ENCODE results near the gene RNU2-1.
"Not testable (repeated sequence)": the region's sequence is repeated elsewhere in the genome, so short reads cannot be mapped to it uniquely, and the experiment has no call there.

The RNU2-1 gene

DNA sequence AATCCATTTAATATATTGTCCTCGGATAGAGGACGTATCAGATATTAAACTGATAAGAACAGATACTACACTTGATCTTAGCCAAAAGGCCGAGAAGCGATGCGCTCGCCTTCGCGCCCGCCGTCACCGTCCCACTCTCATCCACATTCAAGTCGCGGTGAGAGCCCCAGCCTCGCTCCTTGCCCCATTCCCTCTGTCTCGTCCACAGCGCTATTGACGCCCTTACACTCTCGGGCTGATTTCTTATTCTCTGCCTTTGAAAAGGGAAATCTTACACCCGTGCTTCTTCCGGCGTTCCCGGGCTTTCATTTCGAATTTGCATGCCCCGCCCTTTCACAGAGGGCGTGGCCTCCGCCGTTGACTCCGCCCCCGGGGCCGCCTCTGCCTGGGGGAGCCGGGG, at the start of gene RNU2-1:
TSS of gene RNU2-1 (minus strand) at position 101 of the 400 bp plus-strand sequence.
- H3K27ac ChIP-seq, result not testable (repeated sequence)

- H3K27ac ChIP-seq, result not testable (repeated sequence)
These were observed 39.1 kb upstream of the RNU2-1 start for GRCh38 chr17:43272914-43273313.

DNA sequence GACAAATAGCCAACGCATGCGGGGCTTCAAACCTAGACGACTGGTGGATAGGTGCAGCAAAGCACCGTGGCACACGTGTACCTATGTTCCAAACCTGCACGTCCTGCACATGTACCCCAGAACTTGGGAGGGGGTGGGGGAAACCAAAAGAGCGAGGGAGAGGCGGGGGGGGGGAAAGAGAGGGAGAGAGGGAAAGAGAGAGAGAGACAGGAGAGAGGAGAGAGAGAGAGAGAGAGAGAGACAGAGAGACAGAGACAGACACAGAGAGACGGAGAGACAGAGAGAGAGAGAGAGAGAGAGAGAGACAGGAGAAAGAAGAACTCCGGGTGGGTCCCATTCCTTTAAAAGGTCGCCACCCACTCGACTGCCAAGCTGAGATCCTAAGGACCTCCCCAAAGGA, 38.7 kb upstream of the RNU2-1 start:
- not testable (repeated sequence) for H3K27ac ChIP-seq

- H3K27ac ChIP-seq, result not testable (repeated sequence)
These were observed 37.1 kb upstream of the RNU2-1 start for GRCh38 chr17:43270552-43271504.

DNA sequence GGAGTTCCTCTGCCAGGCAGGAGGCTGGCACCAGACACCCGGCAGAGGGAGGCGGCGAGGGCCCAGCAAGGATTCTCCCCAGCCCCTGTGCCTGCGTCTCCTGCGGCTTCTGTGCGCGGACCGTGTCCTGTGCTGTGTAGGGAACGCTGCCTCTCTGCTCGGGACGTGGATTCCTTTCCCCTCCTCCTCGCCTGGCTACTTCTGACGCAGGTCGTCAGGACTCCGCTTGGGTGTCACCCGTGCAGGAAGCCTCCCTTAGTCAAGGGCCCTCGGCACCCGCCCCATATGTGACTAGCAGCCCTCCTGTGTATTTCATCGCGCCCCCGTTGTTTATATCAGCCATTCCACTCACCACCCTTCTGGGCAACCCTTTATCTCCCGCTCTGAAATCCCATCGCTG, 12.7 kb upstream of the RNU2-1 start:
- H3K27ac ChIP-seq, result not testable (repeated sequence)

GRCh38 chr17:43240596-43241352, 7.0 kb upstream of the RNU2-1 start:
- H3K27ac ChIP-seq, result not testable (repeated sequence)

- not testable (repeated sequence) for H3K27ac ChIP-seq
These were observed 5.8 kb upstream of the RNU2-1 start for GRCh38 chr17:43239597-43239996.

DNA sequence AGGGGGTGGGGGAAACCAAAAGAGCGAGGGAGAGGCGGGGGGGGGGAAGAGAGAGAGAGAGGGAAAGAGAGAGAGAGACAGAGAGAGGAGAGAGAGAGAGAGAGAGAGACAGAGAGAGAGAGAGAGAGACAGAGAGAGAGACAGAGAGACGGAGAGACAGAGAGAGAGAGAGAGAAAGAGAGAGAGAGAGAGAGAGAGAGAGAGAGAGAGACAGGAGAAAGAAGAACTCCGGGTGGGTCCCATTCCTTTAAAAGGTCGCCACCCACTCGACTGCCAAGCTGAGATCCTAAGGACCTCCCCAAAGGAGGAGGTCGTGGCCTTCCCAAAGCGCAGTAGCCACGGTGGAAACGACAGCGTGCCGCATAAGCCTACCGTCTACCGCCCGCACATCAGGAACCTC, 514 bp downstream of the RNU2-1 start:
- not testable (repeated sequence) for H3K27ac ChIP-seq

DNA sequence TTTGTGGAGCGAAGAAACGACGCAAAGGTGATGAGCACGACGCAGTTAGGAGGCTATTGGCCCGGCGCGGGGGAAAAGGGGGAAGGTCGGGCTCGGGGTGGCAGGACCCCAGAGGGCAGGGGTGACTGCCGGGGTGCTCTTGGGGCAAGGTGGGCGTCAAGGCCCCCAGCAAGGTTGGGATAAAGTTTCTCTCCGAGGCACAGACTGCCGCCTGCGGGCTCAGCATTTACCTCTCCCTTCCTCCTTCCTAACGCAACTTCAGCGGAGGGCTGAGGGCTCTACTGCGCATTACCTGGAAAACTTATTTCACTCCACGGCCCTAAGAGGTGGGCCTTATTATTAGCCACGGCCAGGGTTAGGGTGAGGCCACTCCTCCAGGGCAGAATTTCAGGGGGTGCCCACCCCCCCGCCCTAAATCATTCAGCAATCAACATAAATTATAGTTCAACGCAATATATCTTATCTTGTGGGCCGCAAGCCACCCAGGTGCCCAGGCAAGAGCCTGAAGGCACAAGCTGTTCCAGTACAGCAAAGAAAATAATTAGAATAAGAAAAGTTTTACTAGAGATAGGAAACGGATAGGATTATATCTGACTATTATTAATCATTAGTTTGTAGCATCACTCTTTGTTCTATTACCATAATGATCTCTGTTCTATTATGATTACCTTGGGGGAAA, 1.6 kb downstream of the RNU2-1 start:
- not testable (repeated sequence) for H3K27ac ChIP-seq

GRCh38 chr17:43231205-43232020, 2.4 kb downstream of the RNU2-1 start:
- not testable (repeated sequence) for H3K27ac ChIP-seq

DNA sequence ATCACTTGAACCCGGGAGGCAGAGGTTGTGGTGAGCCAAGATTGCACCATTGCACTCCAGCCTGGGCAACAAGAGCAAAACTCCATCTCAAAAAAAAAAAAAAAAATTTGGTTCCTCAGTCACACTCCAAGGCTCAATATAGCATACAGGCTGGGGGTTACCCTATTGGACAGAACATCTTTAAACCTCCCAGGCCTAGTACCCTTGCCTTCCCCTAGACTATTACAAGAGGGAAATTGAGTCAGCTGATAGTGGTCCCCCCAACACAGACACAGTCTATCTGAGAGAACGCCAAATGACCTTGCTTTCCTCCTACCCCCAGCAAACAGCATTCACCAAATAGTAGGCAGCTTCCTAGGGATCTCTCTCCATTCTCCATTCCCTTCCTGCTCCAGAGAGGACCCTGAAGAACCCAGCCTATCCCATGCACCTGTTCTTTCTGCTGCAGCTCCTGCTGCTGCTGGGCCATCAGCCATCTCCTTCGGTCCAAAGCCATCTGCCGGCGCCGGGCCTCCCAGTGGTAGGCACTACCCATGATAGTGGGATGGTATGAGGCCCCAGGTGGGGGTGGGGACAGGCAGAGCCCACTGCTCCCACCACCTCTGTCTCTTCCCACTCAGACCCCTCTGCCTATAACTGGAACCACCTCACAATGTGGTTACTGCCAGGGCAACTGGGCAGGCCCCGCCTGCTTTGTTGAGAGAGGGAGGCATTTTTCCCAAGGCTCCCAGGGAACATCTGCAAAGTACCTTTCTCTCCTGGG, 5.6 kb downstream of the RNU2-1 start, which contains the start of gene CCDC200:
TSS of gene CCDC200 (minus strand) at position 604 of the 763 bp plus-strand sequence. CDS start at position 535, 69 bp downstream.
- not testable (repeated sequence) for H3K27ac ChIP-seq

- TF ChIP-seq, protein P1, sequence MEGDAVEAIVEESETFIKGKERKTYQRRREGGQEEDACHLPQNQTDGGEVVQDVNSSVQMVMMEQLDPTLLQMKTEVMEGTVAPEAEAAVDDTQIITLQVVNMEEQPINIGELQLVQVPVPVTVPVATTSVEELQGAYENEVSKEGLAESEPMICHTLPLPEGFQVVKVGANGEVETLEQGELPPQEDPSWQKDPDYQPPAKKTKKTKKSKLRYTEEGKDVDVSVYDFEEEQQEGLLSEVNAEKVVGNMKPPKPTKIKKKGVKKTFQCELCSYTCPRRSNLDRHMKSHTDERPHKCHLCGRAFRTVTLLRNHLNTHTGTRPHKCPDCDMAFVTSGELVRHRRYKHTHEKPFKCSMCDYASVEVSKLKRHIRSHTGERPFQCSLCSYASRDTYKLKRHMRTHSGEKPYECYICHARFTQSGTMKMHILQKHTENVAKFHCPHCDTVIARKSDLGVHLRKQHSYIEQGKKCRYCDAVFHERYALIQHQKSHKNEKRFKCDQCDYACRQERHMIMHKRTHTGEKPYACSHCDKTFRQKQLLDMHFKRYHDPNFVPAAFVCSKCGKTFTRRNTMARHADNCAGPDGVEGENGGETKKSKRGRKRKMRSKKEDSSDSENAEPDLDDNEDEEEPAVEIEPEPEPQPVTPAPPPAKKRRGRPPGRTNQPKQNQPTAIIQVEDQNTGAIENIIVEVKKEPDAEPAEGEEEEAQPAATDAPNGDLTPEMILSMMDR (conservative IDR thresholded peaks at IDR 0.05), result no peak
- TF ChIP-seq ZFX (IDR thresholded peaks at IDR 0.05), result no peak
- H3K27ac ChIP-seq, result no peak overlapping the region
These were observed 7.4 kb downstream of the RNU2-1 start for GRCh38 chr17:43226393-43226792.

DNA sequence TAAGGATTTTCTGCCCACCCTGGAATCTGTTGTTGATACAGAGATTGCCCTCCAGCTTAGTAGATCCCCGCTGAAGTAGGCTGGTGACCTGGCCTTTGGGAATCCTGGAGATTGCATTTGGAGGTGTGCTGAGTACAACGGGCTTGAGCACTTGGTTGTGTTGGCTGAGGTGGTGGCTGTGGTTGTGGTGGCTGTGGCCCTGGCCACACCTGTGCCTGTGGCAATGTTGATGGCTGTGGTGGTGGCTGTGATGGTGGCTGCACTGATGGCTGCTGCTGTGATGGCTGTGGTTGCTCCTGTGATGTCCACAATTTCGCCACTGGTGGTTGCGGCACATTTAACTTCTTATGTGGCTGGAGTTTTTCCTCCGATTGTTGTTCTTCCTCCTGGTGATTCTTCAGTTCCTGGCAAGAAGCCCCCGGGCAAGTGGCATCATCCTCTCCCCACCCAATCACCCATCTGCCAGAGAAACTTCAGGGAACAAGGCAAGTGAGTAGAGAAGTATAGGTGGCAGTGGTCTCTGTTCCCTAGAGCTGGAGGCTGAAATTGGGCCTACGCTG, 9.6 kb downstream of the RNU2-1 start:
- no peak overlapping the region for H3K27ac ChIP-seq
- TF ChIP-seq, protein P1 (conservative IDR thresholded peaks at IDR 0.05), result no peak
- TF ChIP-seq ZFX (IDR thresholded peaks at IDR 0.05), result no peak

Measured in C4-2B (cell line).